Esophagus squamous epithelium (tissue), 4 donors: ENCODE results near the gene PHC2.

ENCODE experiments used
- CTCF ChIP-seq, 6 experiments: fragments of 450-650 bp in 4 of 6; fragments of 200-600 bp in 2 of 6; sonication (generic) in 2 of 6; IDR thresholded peaks; one replicate each; pipeline ENCODE4 v1.5.1; 2016 to 2019; ENCODE audit warnings: antibody characterized with exemption in 6 of 6, mild to moderate bottlenecking in 4 of 6, moderate library complexity in 4 of 6
- POLR2A ChIP-seq, 4 donors: fragments of 450-650 bp; IDR thresholded peaks; one replicate each; pipeline ENCODE4 v1.6.1; 2017; ENCODE audit warnings: antibody characterized with exemption in 4 of 4, mild to moderate bottlenecking in 4 of 4, moderate library complexity in 3 of 4

GRCh38 chr1:33372162-33372561, 58.7 kb downstream of the PHC2 start:
- TF ChIP-seq CTCF (IDR thresholded peaks at IDR 0.05): no peak
- no peak for TF ChIP-seq POLR2A (IDR thresholded peaks at IDR 0.05)
